ENCODE data around the gene MAN1A1. TPM values are rescaled to one million over a fixed set of nuclear protein-coding genes. Genes with fewer than 3 reads are reported as not detected.

Gene MAN1A1
- total RNA-seq, 2 donors from 2014 or later = 41.7 to 43.7 TPM

GRCh38 chr6:119267126-119267905, 82.2 kb downstream of the MAN1A1 start:
- Histone ChIP-seq H3K4me1 (ENCODE audit: control insufficient read depth, insufficient read depth, low read length) (peaks cover 9% of the 10 kb centered on the region), H3K36me3 (ENCODE audit: control insufficient read depth, insufficient read depth, low read length) (peaks cover 26% of the 10 kb centered on the region), H3K27me3 (ENCODE audit: control insufficient read depth, insufficient read depth, low read length, poor library complexity, severe bottlenecking) (no peaks in the 10 kb centered on the region), H3K4me3 (ENCODE audit: low read length) (no peak overlapping the region), H3K9ac (ENCODE audit: extremely low read depth, low read length, poor library complexity, severe bottlenecking) (no peak overlapping the region), H3K27ac (ENCODE audit: low read depth, low read length) (no peak overlapping the region), H3K9me3 (ENCODE audit: control insufficient read depth, low read length) (peaks cover 27% of the 10 kb centered on the region)
- TF ChIP-seq, protein P1, sequence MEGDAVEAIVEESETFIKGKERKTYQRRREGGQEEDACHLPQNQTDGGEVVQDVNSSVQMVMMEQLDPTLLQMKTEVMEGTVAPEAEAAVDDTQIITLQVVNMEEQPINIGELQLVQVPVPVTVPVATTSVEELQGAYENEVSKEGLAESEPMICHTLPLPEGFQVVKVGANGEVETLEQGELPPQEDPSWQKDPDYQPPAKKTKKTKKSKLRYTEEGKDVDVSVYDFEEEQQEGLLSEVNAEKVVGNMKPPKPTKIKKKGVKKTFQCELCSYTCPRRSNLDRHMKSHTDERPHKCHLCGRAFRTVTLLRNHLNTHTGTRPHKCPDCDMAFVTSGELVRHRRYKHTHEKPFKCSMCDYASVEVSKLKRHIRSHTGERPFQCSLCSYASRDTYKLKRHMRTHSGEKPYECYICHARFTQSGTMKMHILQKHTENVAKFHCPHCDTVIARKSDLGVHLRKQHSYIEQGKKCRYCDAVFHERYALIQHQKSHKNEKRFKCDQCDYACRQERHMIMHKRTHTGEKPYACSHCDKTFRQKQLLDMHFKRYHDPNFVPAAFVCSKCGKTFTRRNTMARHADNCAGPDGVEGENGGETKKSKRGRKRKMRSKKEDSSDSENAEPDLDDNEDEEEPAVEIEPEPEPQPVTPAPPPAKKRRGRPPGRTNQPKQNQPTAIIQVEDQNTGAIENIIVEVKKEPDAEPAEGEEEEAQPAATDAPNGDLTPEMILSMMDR (conservative IDR thresholded peaks at IDR 0.05) = no peak
- Mint-ChIP-seq H3K27me3 (ENCODE audit: insufficient read depth) (no peaks in the 10 kb centered on the region), H3K4me3 (no peak overlapping the region), H3K4me1 (peaks cover 6% of the 10 kb centered on the region), H3K27ac (no peak overlapping the region), H3K36me3 (ENCODE audit: low read depth) (peaks cover 38% of the 10 kb centered on the region), H3K9me3 (peaks cover 17% of the 10 kb centered on the region)
- 100% methylated on average over 1 of the region's 1 CpG; no CpG with 5 or more reads in 1 of the 2 experiments for WGBS, 2 experiments (ENCODE audit: insufficient coverage in 1 of 2, insufficient read length in 1 of 2)
- no peak for DNase-seq

DNA sequence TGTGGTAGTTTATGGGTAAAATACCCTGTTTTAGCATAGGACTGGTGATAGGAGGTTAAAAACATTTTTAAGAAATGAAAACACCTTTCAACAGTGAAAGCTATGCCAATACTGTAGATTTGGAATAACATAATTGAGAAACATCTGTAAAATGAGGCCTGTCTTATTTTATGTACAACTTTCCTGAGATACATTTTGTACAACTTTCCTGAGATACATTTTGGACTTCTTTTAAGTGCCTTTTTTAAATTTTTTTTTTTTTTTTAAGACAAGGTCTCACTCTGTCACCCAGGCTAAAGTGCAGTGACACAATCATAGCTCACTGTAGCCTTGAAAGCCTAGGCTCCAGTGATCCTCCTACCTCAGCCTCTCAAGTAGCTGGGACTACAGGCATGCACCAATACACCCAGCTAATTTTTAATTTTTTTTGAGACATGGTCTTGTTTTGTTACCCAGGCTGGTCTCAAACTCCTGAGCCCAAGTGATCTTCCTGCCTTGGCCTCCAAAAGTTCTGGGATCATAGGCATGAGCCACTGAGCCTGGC, 84.6 kb downstream of the MAN1A1 start:
- H3K27me3 Mint-ChIP-seq (ENCODE audit: insufficient read depth) = no peaks in the 10 kb centered on the region
- Histone ChIP-seq H3K9ac (ENCODE audit: extremely low read depth, low read length, poor library complexity, severe bottlenecking) (no peak overlapping the region), H3K27ac (ENCODE audit: low read depth, low read length) (no peak overlapping the region), H3K9me3 (ENCODE audit: control insufficient read depth, low read length) (peaks cover 4% of the 10 kb centered on the region), H3K4me3 (ENCODE audit: low read length) (no peak overlapping the region), H3K36me3 (ENCODE audit: control insufficient read depth, insufficient read depth, low read length) (peaks cover 14% of the 10 kb centered on the region), H3K27me3 (ENCODE audit: control insufficient read depth, insufficient read depth, low read length, poor library complexity, severe bottlenecking) (no peaks in the 10 kb centered on the region), H3K4me1 (ENCODE audit: control insufficient read depth, insufficient read depth, low read length) (peaks cover 9% of the 10 kb centered on the region)
- peaks cover 6% of the 10 kb centered on the region for H3K4me1 Mint-ChIP-seq
- H3K27ac Mint-ChIP-seq = no peak overlapping the region
- peaks cover 1% of the 10 kb centered on the region for H3K9me3 Mint-ChIP-seq
- no peak overlapping the region for H3K4me3 Mint-ChIP-seq
- TF ChIP-seq, protein P1 (conservative IDR thresholded peaks at IDR 0.05) = no peak
- H3K36me3 Mint-ChIP-seq (ENCODE audit: low read depth) = peaks cover 27% of the 10 kb centered on the region
- no peak for DNase-seq

DNA sequence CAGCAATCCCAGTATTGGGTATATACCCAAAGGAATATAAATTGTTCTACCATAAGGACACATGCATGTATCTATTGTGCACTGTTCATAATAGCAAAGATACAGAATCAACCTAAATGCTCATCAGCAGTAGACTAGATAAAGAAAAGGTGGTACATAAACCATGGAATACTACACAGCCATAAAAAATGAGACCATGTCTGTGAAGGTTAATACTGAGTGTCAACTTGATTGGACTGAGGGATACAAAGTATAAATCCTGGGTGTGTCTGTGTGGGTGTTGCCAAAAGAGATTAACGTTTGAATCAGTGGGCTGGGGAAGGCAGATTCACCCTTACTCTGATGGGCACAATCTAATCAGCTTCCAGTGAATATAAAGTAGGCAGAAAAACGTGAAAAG, 86.9 kb downstream of the MAN1A1 start:
- Histone ChIP-seq H3K27me3 (ENCODE audit: control insufficient read depth, insufficient read depth, low read length, poor library complexity, severe bottlenecking) (no peaks in the 10 kb centered on the region), H3K27ac (ENCODE audit: low read depth, low read length) (no peak overlapping the region), H3K4me1 (ENCODE audit: control insufficient read depth, insufficient read depth, low read length) (no peaks in the 10 kb centered on the region), H3K36me3 (ENCODE audit: control insufficient read depth, insufficient read depth, low read length) (peaks cover 6% of the 10 kb centered on the region), H3K4me3 (ENCODE audit: low read length) (no peak overlapping the region), H3K9me3 (ENCODE audit: control insufficient read depth, low read length) (no peaks in the 10 kb centered on the region), H3K9ac (ENCODE audit: extremely low read depth, low read length, poor library complexity, severe bottlenecking) (no peak overlapping the region)
- DNase-seq = no peak
- Mint-ChIP-seq H3K27ac (no peak overlapping the region), H3K9me3 (peaks cover 1% of the 10 kb centered on the region), H3K4me3 (no peak overlapping the region), H3K27me3 (ENCODE audit: insufficient read depth) (no peaks in the 10 kb centered on the region), H3K36me3 (ENCODE audit: low read depth) (peaks cover 18% of the 10 kb centered on the region), H3K4me1 (peaks cover 9% of the 10 kb centered on the region)
- TF ChIP-seq, protein P1 (conservative IDR thresholded peaks at IDR 0.05) = no peak
- WGBS, 2 experiments (ENCODE audit: insufficient coverage in 1 of 2, insufficient read length in 1 of 2) = 42 to 48% methylated on average over 2 of the region's 2 CpGs
